H1 (cell line): Measurements from ENCODE around the gene PLEKHG4. TPM values are rescaled to one million over a fixed set of nuclear protein-coding genes. Genes with fewer than 3 reads are reported as not detected.

Experiments
- CTCF ChIA-PET: fragments of 300-600 bp; sonication (Branson Sonifier 250); formaldehyde crosslinking; loops from one replicate; lab custom pipeline; 2021; ENCODE audit not compliant: partially characterized antibody; lab: Charles Lee
- POLR2A ChIA-PET: fragments of 300-600 bp; sonication (Branson Sonifier 250); formaldehyde crosslinking; loops from one replicate; lab custom pipeline; 2021; ENCODE audit warnings: inconsistent platforms; ENCODE audit not compliant: partially characterized antibody; lab: Charles Lee
- DNase-seq, 2 experiments: peaks; one replicate each; pipeline versions ENCODE4 v3.0.0 to v3.0.0-alpha.2; 2010 to 2022; ENCODE audit warnings: low spot score in 2 of 2, low read depth in 1 of 2, mixed read lengths in 1 of 2
- FAIRE-seq: peaks from 2 replicates; lab custom pipeline; 2011; peaks lifted over from hg19 to GRCh38; lab: Jason Lieb, UNC
- H2AFZ ChIP-seq: 2 replicates; pipeline ENCODE4 v1.8.1; 2012; ENCODE audit warnings: low read length, inconsistent platforms
- H2AK5ac ChIP-seq: 2 replicates; pipeline ENCODE4 v1.6.1; 2013; ENCODE audit warnings: low read depth, low read length
- H2BK120ac ChIP-seq: replicated peaks from 2 replicates; pipeline ENCODE3; 2013; ENCODE audit warnings: low read depth, low read length, inconsistent platforms
- H2BK12ac ChIP-seq: 2 replicates; pipeline ENCODE4 v1.6.1; 2013; ENCODE audit warnings: low read depth, low read length
- H2BK15ac ChIP-seq: 2 replicates; pipeline ENCODE4 v1.6.1; 2013; ENCODE audit warnings: low read length
- H2BK20ac ChIP-seq: 2 replicates; pipeline ENCODE4 v1.6.1; 2013; ENCODE audit warnings: low read length
- H2BK5ac ChIP-seq: 2 replicates; pipeline ENCODE4 v1.6.1; 2013; ENCODE audit warnings: low read depth, low read length
- H3K14ac ChIP-seq: 2 replicates; pipeline ENCODE4 v1.6.1; 2013; ENCODE audit warnings: inconsistent platforms; ENCODE audit not compliant: insufficient read length
- H3K18ac ChIP-seq: 2 replicates; pipeline ENCODE4 v1.6.1; 2013; ENCODE audit warnings: low read length; ENCODE audit errors: extremely low read depth
- H3K23ac ChIP-seq: 2 replicates; pipeline ENCODE4 v1.6.1; 2013; ENCODE audit warnings: inconsistent platforms; ENCODE audit not compliant: insufficient read length
- H3K23me2 ChIP-seq: 2 replicates; pipeline ENCODE4 v1.6.1; 2013; ENCODE audit warnings: low read depth, low read length
- H3K27ac ChIP-seq: 2 replicates; pipeline ENCODE4 v1.6.1; 2011; ENCODE audit warnings: low read depth, low read length, inconsistent platforms
- H3K27me3 ChIP-seq, 4 experiments: replicated peaks in 1 of 4; 1 replicate in 1 of 4; 2 replicates in 3 of 4; pipeline versions ENCODE4 v1.6.1 to v1.8.1; 2011 to 2013; ENCODE audit warnings: low read length in 3 of 4, mild to moderate bottlenecking in 3 of 4, inconsistent platforms in 2 of 4, mixed read lengths in 2 of 4, moderate library complexity in 1 of 4; ENCODE audit not compliant: control insufficient read depth in 3 of 4, insufficient read depth in 3 of 4; ENCODE audit errors: extremely low read depth in 1 of 4
- H3K36me3 ChIP-seq, 4 experiments: 2 replicates each; pipeline versions ENCODE4 v1.6.1 to v1.8.1; 2011 to 2013; ENCODE audit warnings: mild to moderate bottlenecking in 4 of 4, low read length in 3 of 4, moderate library complexity in 2 of 4, control low read depth in 1 of 4, inconsistent platforms in 1 of 4; ENCODE audit not compliant: insufficient read depth in 4 of 4, control insufficient read depth in 2 of 4
- H3K4ac ChIP-seq: replicated peaks from 2 replicates; pipeline ENCODE3; 2013; ENCODE audit warnings: low read length, low read depth, mixed read lengths, inconsistent platforms; ENCODE audit not compliant: insufficient read length
- H3K4me1 ChIP-seq, 4 experiments: replicated peaks in 1 of 4; 1 replicate in 1 of 4; 2 replicates in 3 of 4; pipeline versions ENCODE4 v1.6.1 to v1.8.1; 2011 to 2013; ENCODE audit warnings: low read length in 3 of 4, inconsistent platforms in 2 of 4, mixed read lengths in 1 of 4; ENCODE audit not compliant: insufficient read depth in 4 of 4, control insufficient read depth in 3 of 4
- H3K4me2 ChIP-seq, 2 experiments: 2 replicates each; pipeline versions ENCODE4 v1.6.1 to v1.8.1; 2011 to 2013; ENCODE audit warnings: low read depth in 2 of 2, low read length in 2 of 2, control low read depth in 1 of 2, inconsistent platforms in 1 of 2, mild to moderate bottlenecking in 1 of 2; ENCODE audit not compliant: insufficient read depth in 1 of 2
- H3K4me3 ChIP-seq, 4 experiments: fragments of 200-600, 300-600 bp in 1 of 4; sonication (generic), shearing (Covaris generic), sonication (Bioruptor Twin) in 1 of 4; 2 replicates each; pipeline versions ENCODE4 v1.5.1 to v1.8.1; 2011 to 2016; ENCODE audit warnings: low read length in 4 of 4, low read depth in 3 of 4, control low read depth in 2 of 4, inconsistent platforms in 2 of 4, mild to moderate bottlenecking in 2 of 4, mixed read lengths in 1 of 4, moderate library complexity in 1 of 4; ENCODE audit not compliant: insufficient read depth in 2 of 4; ENCODE audit errors: extremely low read depth in 1 of 4
- H3K56ac ChIP-seq: replicated peaks from 2 replicates; pipeline ENCODE3; 2013; ENCODE audit warnings: low read depth, mild to moderate bottlenecking, mixed read lengths, low read length, inconsistent platforms; ENCODE audit not compliant: insufficient read length
- H3K79me1 ChIP-seq: 2 replicates; pipeline ENCODE4 v1.6.1; 2013; ENCODE audit warnings: low read depth, low read length, control low read depth
- H3K79me2 ChIP-seq, 2 experiments: 2 replicates each; pipeline versions ENCODE4 v1.6.1 to v1.8.1; 2012 to 2013; ENCODE audit warnings: low read length in 2 of 2, mild to moderate bottlenecking in 2 of 2, inconsistent platforms in 1 of 2; ENCODE audit not compliant: insufficient read depth in 2 of 2, control insufficient read depth in 1 of 2
- H3K9ac ChIP-seq, 4 experiments: replicated peaks in 1 of 4; 1 replicate in 1 of 4; 2 replicates in 3 of 4; pipeline versions ENCODE4 v1.6.1 to v1.8.1; 2011 to 2013; ENCODE audit warnings: low read depth in 3 of 4, low read length in 3 of 4, control low read depth in 2 of 4, mild to moderate bottlenecking in 2 of 4, moderate library complexity in 2 of 4, inconsistent platforms in 1 of 4; ENCODE audit errors: extremely low read depth in 1 of 4
- H3K9me3 ChIP-seq, 2 experiments: 2 replicates each; pipeline versions ENCODE4 v1.6.1 to v1.8.1; 2012 to 2013; ENCODE audit warnings: mild to moderate bottlenecking in 2 of 2, moderate library complexity in 2 of 2, control low read depth in 1 of 2, inconsistent platforms in 1 of 2, low read depth in 1 of 2, low read length in 1 of 2, mixed read lengths in 1 of 2; ENCODE audit not compliant: insufficient read depth in 2 of 2
- H4K20me1 ChIP-seq, 2 experiments: replicated peaks in 1 of 2; 2 replicates each; pipeline versions ENCODE3 to v1.8.1; 2011 to 2013; ENCODE audit warnings: inconsistent platforms in 2 of 2, low read length in 2 of 2, mild to moderate bottlenecking in 1 of 2; ENCODE audit not compliant: insufficient read depth in 2 of 2, control insufficient read depth in 1 of 2
- H4K5ac ChIP-seq: 2 replicates; pipeline ENCODE4 v1.6.1; 2013; ENCODE audit warnings: low read length, low read depth, mixed read lengths, inconsistent platforms; ENCODE audit not compliant: insufficient read length
- H4K8ac ChIP-seq: 2 replicates; pipeline ENCODE4 v1.8.0; 2013; ENCODE audit warnings: mild to moderate bottlenecking, moderate library complexity, low read length, inconsistent platforms; ENCODE audit not compliant: insufficient read depth; ENCODE audit errors: extremely low read depth
- H4K91ac ChIP-seq: replicated peaks from 2 replicates; pipeline ENCODE3; 2013; ENCODE audit warnings: low read length, mixed read lengths, inconsistent platforms; ENCODE audit not compliant: insufficient read length
- BCL11A ChIP-seq, 2 experiments: IDR thresholded peaks; one replicate each; pipeline ENCODE4 v1.6.1; 2011; ENCODE audit warnings: low read depth in 2 of 2, low read length in 2 of 2, mild to moderate bottlenecking in 2 of 2
- CEBPB ChIP-seq: IDR thresholded peaks from 2 replicates; pipeline ENCODE4 v1.6.1; 2012; ENCODE audit warnings: low read depth, low read length
- EP300 ChIP-seq, 2 experiments: IDR thresholded peaks; 1 replicate in 1 of 2; 2 replicates in 1 of 2; pipeline ENCODE4 v1.6.1; 2011 to 2012; ENCODE audit warnings: low read depth in 2 of 2, low read length in 2 of 2, mild to moderate bottlenecking in 2 of 2, borderline replicate concordance in 1 of 2, inconsistent platforms in 1 of 2, moderate library complexity in 1 of 2
- FOSL1 ChIP-seq: IDR thresholded peaks from 2 replicates; pipeline ENCODE4 v1.6.1; 2011; ENCODE audit warnings: mild to moderate bottlenecking, low read depth, low read length, moderate library complexity; ENCODE audit not compliant: insufficient read depth
- KDM1A ChIP-seq: fragments of 200-600, 300-600 bp; sonication (generic); IDR thresholded peaks from 2 replicates; pipeline ENCODE4 v1.7.1; 2016; ENCODE audit warnings: mild to moderate bottlenecking, low read length, borderline replicate concordance
- POLR2A ChIP-seq, 2 experiments: IDR thresholded peaks; 1 replicate in 1 of 2; 2 replicates in 1 of 2; pipeline ENCODE4 v1.6.1; 2011; ENCODE audit warnings: low read depth in 2 of 2, low read length in 2 of 2, mild to moderate bottlenecking in 2 of 2; ENCODE audit errors: control extremely low read depth in 1 of 2
- POLR2AphosphoS5 ChIP-seq: IDR thresholded peaks from 2 replicates; pipeline ENCODE4 v1.6.1; 2011; ENCODE audit warnings: low read depth, low read length
- RAD21 ChIP-seq, 2 experiments: IDR thresholded peaks in 1 of 2; conservative IDR thresholded peaks in 1 of 2; 2 replicates each; pipeline ENCODE4 v1.6.1; 2011; ENCODE audit warnings: low read depth in 2 of 2, low read length in 2 of 2, improper control_type of control experiment in 1 of 2, inconsistent platforms in 1 of 2, mild to moderate bottlenecking in 1 of 2, moderate library complexity in 1 of 2
- TAF7 ChIP-seq: optimal IDR thresholded peaks from 2 replicates; pipeline ENCODE3; 2011; ENCODE audit warnings: low read depth, mild to moderate bottlenecking, inconsistent platforms, low read length, moderate library complexity, borderline replicate concordance
- TEAD4 ChIP-seq: IDR thresholded peaks from 2 replicates; pipeline ENCODE4 v1.6.1; 2012; ENCODE audit warnings: low read depth, low read length, inconsistent platforms, mixed read lengths
- WGBS, 2 experiments: shearing (Covaris generic) in 1 of 2; methylation state at CpG; one replicate each; pipeline versions ENCODE4 v1.1.6 to v1.1.7; 2013 to 2015; ENCODE audit warnings: low lambda C conversion rate in 2 of 2, mixed read lengths in 2 of 2, inconsistent platforms in 1 of 2, low coverage in 1 of 2, missing lambda C conversion rate in 1 of 2; ENCODE audit not compliant: insufficient replicate concordance in 2 of 2, insufficient coverage in 1 of 2, insufficient read length in 1 of 2; ENCODE audit errors: extremely low coverage in 1 of 2, missing lambda C conversion rate in 1 of 2; 5-methylcytosine and 5-hydroxymethylcytosine counted together
- polyA plus RNA-seq, 7 experiments: library from polyadenylated mRNA; depleted of rRNA in 3 of 7; stranded (reverse) in 5 of 7; unstranded in 2 of 7; fragments of >200 nt in 5 of 7; fragments of 200-250 nt in 2 of 7; gene quantifications; 1 replicate in 5 of 7; 2 replicates in 1 of 7; 4 replicates in 1 of 7; pipeline versions ENCODE4 v1.2.1 to v1.2.3, GENCODE V29; 2011 to 2013; ENCODE audit warnings: missing spikeins in 2 of 7, mixed read lengths in 2 of 7
- total RNA-seq: library from RNA; stranded (reverse); fragmentation: NEBNext Ultra II Directional; extraction: Animal tissue kit (Norgen Biotek cat#: 25700); gene quantifications from 2 replicates; pipeline ENCODE4 v1.2.1, GENCODE V29; 2021

PLEKHG4 gene
- total and polyA plus RNA-seq, 2 of the 8 experiments (the other 6 are each of a cell fraction or from before 2014, with no cell fraction given) = 7.7 to 11.1 TPM

GRCh38 chr16:67246081-67246755 is 33.1 kb upstream of the PLEKHG4 start:
- no peaks in the 10 kb centered on the region for H3K9me3 ChIP-seq
- peaks cover 14 to 35% (median 16%) of the 10 kb centered on the region in 4 experiments for H3K4me1 ChIP-seq
- peak overlapping the region; percentile 62 for H3K4ac ChIP-seq
- DNase-seq (peak in 1 of 2 experiments; percentile 93), FAIRE-seq (no peak)
- no peak overlapping the region for H3K23ac ChIP-seq
- no peaks in the 10 kb centered on the region for H4K20me1 ChIP-seq
- H2BK20ac ChIP-seq = no peak overlapping the region
- H3K79me1 ChIP-seq = peaks cover 16% of the 10 kb centered on the region
- no peak overlapping the region for H2AK5ac ChIP-seq
- H4K91ac ChIP-seq = peak overlapping the region; percentile 57
- peaks cover 12% of the 10 kb centered on the region; the same call in 1 of the 2 replicates for H3K23me2 ChIP-seq
- peak overlapping the region; percentile 92 to 95 for H3K4me2 ChIP-seq
- peak overlapping the region; percentile 69 for H4K5ac ChIP-seq
- no peak overlapping the region for H2AFZ ChIP-seq
- peaks cover 0 to 21% (median 13%) of the 10 kb centered on the region in 4 experiments; a peak in 5 of 7 replicates for H3K27me3 ChIP-seq
- H2BK12ac ChIP-seq = no peak overlapping the region
- peak overlapping the region; percentile 85 for H3K27ac ChIP-seq
- H3K79me2 ChIP-seq = peaks cover 0 to 21% of the 10 kb centered on the region in 2 experiments; a peak in 2 of 4 replicates
- H3K36me3 ChIP-seq = no peaks in the 10 kb centered on the region
- H3K4me3 ChIP-seq = peak overlapping the region; percentile 67 to 87 (median 70)
- ChIA-PET CTCF (interaction anchor here (0.6 to 2.1 kb wide), 27 partner anchors 8 to 181 kb away, joined by 3 to 12 read pairs (median 4); partner anchors contain the start of genes B3GNT9, ELMO3, KCTD19 and LRRC36), POLR2A (interaction anchor here (0.7 to 6.8 kb wide), 17 partner anchors 12 to 180 kb away, joined by 3 to 111 read pairs (median 4); partner anchors contain the start of genes ELMO3 and TMEM208)
- no peak overlapping the region for H2BK15ac ChIP-seq
- H4K8ac ChIP-seq = peak overlapping the region; percentile 87
- H2BK5ac ChIP-seq = peak overlapping the region; percentile 96
- H3K18ac ChIP-seq = peak overlapping the region; percentile 90
- H3K14ac ChIP-seq = no peak overlapping the region
- 2% methylated on average over 33 of the region's 48 CpGs; no CpG with 5 or more reads in 1 of the 2 experiments for WGBS, 2 experiments
- H3K9ac ChIP-seq = peak overlapping the region in 3 of 4 experiments; percentile 52 to 74 (median 55); a peak in 5 of 7 replicates
- peak overlapping the region; percentile 77 for H3K56ac ChIP-seq
- no peak overlapping the region for H2BK120ac ChIP-seq
- TF ChIP-seq EP300 (IDR thresholded peaks at IDR 0.05; ENCODE audit: borderline replicate concordance in 1 of 2, low read depth in 2 of 2, low read length in 2 of 2) (peak in 1 of 2 experiments; percentile 81; a peak in 1 of 3 replicates), POLR2AphosphoS5 (peak; percentile 51; the same call in 1 of the 2 replicates), TEAD4 (peak; percentile 99), CEBPB (peak; percentile 95), POLR2A (IDR thresholded peaks at IDR 0.05; ENCODE audit: control extremely low read depth in 1 of 2, low read depth in 2 of 2, low read length in 2 of 2) (peak in 1 of 2 experiments; percentile 76; a peak in 2 of 3 replicates), TAF7 (peak; percentile 37), BCL11A (IDR thresholded peaks at IDR 0.05; ENCODE audit: low read depth in 2 of 2, low read length in 2 of 2) (no peak), FOSL1 (0 out of 2 replicates have a peak, but pooled peaks have one; percentile 45), KDM1A (0 out of 2 replicates have a peak, but pooled peaks have one; percentile 10), RAD21 (IDR thresholded peaks at IDR 0.05 in 1 of 2, conservative IDR thresholded peaks at IDR 0.05 in 1 of 2; ENCODE audit: low read depth in 2 of 2, low read length in 2 of 2) (peak; percentile 15 to 36; a peak in 2 of 4 replicates)
